SK-N-SH treated with all-trans-retinoic acid at 6 μM for 48 hours (cell line): ENCODE data around the gene CYLD.

Source experiments
- ATAC-seq: fragments of 200-7000 bp; cut with Tn5 transposase; 3 replicates; pipeline ENCODE4 v1.9.1; 2020; ENCODE audit warnings: mild to moderate bottlenecking, moderate library complexity
- ARNTL ChIP-seq: fragments of 450-650 bp; formaldehyde crosslinking; IDR thresholded peaks from 2 replicates; pipeline ENCODE4 v1.5.0; 2020; ENCODE audit warnings: low read depth, mild to moderate bottlenecking, moderate library complexity, borderline replicate concordance
- BACH2 ChIP-seq: fragments of 250-450 bp; sonication (Bioruptor Pico); IDR thresholded peaks from 2 replicates; pipeline ENCODE4 v1.9.0; 2021; ENCODE audit warnings: mild to moderate bottlenecking, borderline replicate concordance
- CSDC2 ChIP-seq: fragments of 250-450 bp; sonication (Bioruptor Pico); IDR thresholded peaks from 2 replicates; pipeline ENCODE4 v1.5.0; 2020; ENCODE audit warnings: mild to moderate bottlenecking, moderate library complexity
- ESRRG ChIP-seq: fragments of 250-450 bp; sonication (Bioruptor Pico); IDR thresholded peaks from 2 replicates; pipeline ENCODE4 v1.6.1; 2021; ENCODE audit warnings: mild to moderate bottlenecking
- GLIS3 ChIP-seq: fragments of 250-450 bp; sonication (Bioruptor Pico); IDR thresholded peaks from 2 replicates; pipeline ENCODE4 v1.5.0; 2020; ENCODE audit warnings: mild to moderate bottlenecking, moderate library complexity
- PPARA ChIP-seq: fragments of 250-450 bp; sonication (Bioruptor Pico); IDR thresholded peaks from 2 replicates; pipeline ENCODE4 v1.5.0; 2020; ENCODE audit warnings: mild to moderate bottlenecking, borderline replicate concordance
- RARB ChIP-seq: fragments of 250-450 bp; sonication (Bioruptor Pico); IDR thresholded peaks from 2 replicates; pipeline ENCODE4 v1.8.0; 2021; ENCODE audit warnings: mild to moderate bottlenecking, moderate library complexity
- SNAI2 ChIP-seq: fragments of 250-450 bp; sonication (Bioruptor Pico); IDR thresholded peaks from 2 replicates; pipeline ENCODE4 v1.5.0; 2020; ENCODE audit warnings: mild to moderate bottlenecking, moderate library complexity
- TCF4 ChIP-seq: fragments of 250-450 bp; sonication (Bioruptor Pico); IDR thresholded peaks from 2 replicates; pipeline ENCODE4 v1.8.0; 2021; ENCODE audit warnings: mild to moderate bottlenecking, moderate library complexity, borderline replicate concordance
- TOX ChIP-seq: fragments of 250-450 bp; sonication (Bioruptor Pico); IDR thresholded peaks from 2 replicates; pipeline ENCODE4 v1.8.0; 2021; ENCODE audit warnings: mild to moderate bottlenecking, moderate library complexity, borderline replicate concordance
- ZC3H10 ChIP-seq: fragments of 250-450 bp; sonication (Bioruptor Pico); IDR thresholded peaks from 2 replicates; pipeline ENCODE4 v1.5.1; 2021; ENCODE audit warnings: mild to moderate bottlenecking, moderate library complexity
- ZFP3 ChIP-seq: fragments of 250-450 bp; sonication (Bioruptor Pico); IDR thresholded peaks from 2 replicates; pipeline ENCODE4 v1.5.0; 2020; ENCODE audit warnings: mild to moderate bottlenecking, moderate library complexity
- ZFP30 ChIP-seq: fragments of 450-650 bp; formaldehyde crosslinking; IDR thresholded peaks from 2 replicates; pipeline ENCODE4 v1.5.0; 2022; ENCODE audit warnings: mild to moderate bottlenecking, moderate library complexity
- ZNF565 ChIP-seq: fragments of 450-650 bp; formaldehyde crosslinking; conservative IDR thresholded peaks from 2 replicates; pipeline ENCODE4 v1.5.0; 2020; ENCODE audit warnings: low read depth, mild to moderate bottlenecking, moderate library complexity
- ZNF70 ChIP-seq: fragments of 450-650 bp; formaldehyde crosslinking; IDR thresholded peaks from 2 replicates; pipeline ENCODE4 v1.5.0; 2020; ENCODE audit warnings: mild to moderate bottlenecking, moderate library complexity
- ZNF8 ChIP-seq: fragments of 450-650 bp; formaldehyde crosslinking; IDR thresholded peaks from 2 replicates; pipeline ENCODE4 v1.5.0; 2020; ENCODE audit warnings: mild to moderate bottlenecking, moderate library complexity
- TF ChIP-seq, protein P1 (sequence below): fragments of 250-450 bp; sonication (Bioruptor Pico); IDR thresholded peaks from 2 replicates; pipeline ENCODE4 v1.5.1; 2021; ENCODE audit warnings: mild to moderate bottlenecking, moderate library complexity
- TF ChIP-seq, protein P2 (sequence below): fragments of 250-450 bp; sonication (Bioruptor Pico); IDR thresholded peaks from 2 replicates; pipeline ENCODE4 v1.5.1; 2020; ENCODE audit warnings: low read depth, mild to moderate bottlenecking, moderate library complexity
- TF ChIP-seq, protein P3 (sequence below): fragments of 250-450 bp; sonication (Bioruptor Pico); IDR thresholded peaks from 2 replicates; pipeline ENCODE4 v1.8.0; 2021; ENCODE audit warnings: low read depth, mild to moderate bottlenecking, moderate library complexity, borderline replicate concordance
- TF ChIP-seq, protein P4 (sequence below): fragments of 250-450 bp; sonication (Bioruptor Pico); IDR thresholded peaks from 2 replicates; pipeline ENCODE4 v1.5.0; 2020; ENCODE audit warnings: mild to moderate bottlenecking, moderate library complexity

Gene CYLD

DNA sequence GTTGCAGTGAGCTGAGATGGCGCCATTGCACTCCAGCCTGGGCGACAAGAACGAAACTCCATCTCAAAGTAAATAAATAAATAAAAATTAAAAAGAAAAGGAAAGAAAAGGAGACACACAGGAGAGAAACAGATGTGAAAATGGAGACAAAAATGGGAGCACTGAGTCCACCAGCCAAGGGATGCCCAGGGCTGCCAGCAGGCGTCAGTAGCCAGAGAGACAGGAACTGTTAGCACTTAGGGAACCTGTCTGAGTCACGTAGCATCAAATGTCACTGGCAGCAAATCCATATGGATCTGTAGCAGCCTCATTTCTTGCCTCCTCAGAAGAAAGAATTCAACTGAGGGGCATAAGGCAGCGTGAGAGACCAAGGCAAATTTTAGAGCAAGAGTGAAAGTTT is 79.7 kb downstream of the CYLD start:
- TF ChIP-seq, protein P1, sequence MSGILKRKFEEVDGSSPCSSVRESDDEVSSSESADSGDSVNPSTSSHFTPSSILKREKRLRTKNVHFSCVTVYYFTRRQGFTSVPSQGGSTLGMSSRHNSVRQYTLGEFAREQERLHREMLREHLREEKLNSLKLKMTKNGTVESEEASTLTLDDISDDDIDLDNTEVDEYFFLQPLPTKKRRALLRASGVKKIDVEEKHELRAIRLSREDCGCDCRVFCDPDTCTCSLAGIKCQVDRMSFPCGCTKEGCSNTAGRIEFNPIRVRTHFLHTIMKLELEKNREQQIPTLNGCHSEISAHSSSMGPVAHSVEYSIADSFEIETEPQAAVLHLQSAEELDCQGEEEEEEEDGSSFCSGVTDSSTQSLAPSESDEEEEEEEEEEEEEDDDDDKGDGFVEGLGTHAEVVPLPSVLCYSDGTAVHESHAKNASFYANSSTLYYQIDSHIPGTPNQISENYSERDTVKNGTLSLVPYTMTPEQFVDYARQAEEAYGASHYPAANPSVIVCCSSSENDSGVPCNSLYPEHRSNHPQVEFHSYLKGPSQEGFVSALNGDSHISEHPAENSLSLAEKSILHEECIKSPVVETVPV (CRISPR knock-in tag): no peak
- TF ChIP-seq PPARA (CRISPR knock-in tag) (no peak), ARNTL (CRISPR knock-in tag) (no peak), ZFP30 (no peak), ZNF565 (CRISPR knock-in tag) (no peak), ZFP3 (CRISPR knock-in tag) (no peak), ZNF70 (CRISPR knock-in tag) (no peak), TOX (CRISPR knock-in tag) (no peak), ESRRG (CRISPR knock-in tag) (no peak), BACH2 (CRISPR knock-in tag) (no peak), TCF4 (no peak), CSDC2 (no peak)
- TF ChIP-seq, protein P2, sequence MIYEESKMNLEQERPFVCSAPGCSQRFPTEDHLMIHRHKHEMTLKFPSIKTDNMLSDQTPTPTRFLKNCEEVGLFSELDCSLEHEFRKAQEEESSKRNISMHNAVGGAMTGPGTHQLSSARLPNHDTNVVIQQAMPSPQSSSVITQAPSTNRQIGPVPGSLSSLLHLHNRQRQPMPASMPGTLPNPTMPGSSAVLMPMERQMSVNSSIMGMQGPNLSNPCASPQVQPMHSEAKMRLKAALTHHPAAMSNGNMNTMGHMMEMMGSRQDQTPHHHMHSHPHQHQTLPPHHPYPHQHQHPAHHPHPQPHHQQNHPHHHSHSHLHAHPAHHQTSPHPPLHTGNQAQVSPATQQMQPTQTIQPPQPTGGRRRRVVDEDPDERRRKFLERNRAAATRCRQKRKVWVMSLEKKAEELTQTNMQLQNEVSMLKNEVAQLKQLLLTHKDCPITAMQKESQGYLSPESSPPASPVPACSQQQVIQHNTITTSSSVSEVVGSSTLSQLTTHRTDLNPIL (CRISPR knock-in tag): no peak
- TF ChIP-seq, protein P3, sequence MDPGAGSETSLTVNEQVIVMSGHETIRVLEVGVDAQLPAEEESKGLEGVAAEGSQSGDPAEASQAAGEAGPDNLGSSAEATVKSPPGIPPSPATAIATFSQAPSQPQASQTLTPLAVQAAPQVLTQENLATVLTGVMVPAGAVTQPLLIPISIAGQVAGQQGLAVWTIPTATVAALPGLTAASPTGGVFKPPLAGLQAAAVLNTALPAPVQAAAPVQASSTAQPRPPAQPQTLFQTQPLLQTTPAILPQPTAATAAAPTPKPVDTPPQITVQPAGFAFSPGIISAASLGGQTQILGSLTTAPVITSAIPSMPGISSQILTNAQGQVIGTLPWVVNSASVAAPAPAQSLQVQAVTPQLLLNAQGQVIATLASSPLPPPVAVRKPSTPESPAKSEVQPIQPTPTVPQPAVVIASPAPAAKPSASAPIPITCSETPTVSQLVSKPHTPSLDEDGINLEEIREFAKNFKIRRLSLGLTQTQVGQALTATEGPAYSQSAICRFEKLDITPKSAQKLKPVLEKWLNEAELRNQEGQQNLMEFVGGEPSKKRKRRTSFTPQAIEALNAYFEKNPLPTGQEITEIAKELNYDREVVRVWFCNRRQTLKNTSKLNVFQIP (CRISPR knock-in tag): no peak
- ATAC-seq: no peak

DNA sequence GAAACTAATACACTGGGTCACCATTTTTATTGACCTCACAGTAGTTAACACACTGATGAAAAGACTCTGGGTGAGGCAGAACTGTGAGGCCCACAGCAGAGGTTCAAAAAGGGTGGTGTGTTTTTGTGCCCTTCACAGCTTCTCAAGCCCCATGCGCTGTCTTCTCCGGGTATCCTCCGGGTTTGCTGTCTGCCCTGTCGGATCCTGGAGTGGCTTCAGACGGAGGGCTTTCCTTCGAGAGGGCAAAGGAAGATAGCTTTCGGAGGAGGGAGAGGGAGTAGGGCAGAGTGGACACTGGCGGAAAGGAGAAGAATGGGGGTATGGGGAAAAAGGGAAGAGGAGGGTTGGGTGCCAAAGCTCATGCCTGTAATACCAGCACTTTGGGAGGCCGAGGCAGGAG is 80.8 kb downstream of the CYLD start:
- no peak for TF ChIP-seq TOX (CRISPR knock-in tag)
- no peak for TF ChIP-seq SNAI2 (CRISPR knock-in tag)
- no peak for TF ChIP-seq RARB (CRISPR knock-in tag)
- no peak for TF ChIP-seq ESRRG (CRISPR knock-in tag)
- TF ChIP-seq ZFP3 (CRISPR knock-in tag): no peak
- TF ChIP-seq GLIS3 (CRISPR knock-in tag): no peak
- no peak for TF ChIP-seq ZNF8 (CRISPR knock-in tag)
- TF ChIP-seq, protein P4, sequence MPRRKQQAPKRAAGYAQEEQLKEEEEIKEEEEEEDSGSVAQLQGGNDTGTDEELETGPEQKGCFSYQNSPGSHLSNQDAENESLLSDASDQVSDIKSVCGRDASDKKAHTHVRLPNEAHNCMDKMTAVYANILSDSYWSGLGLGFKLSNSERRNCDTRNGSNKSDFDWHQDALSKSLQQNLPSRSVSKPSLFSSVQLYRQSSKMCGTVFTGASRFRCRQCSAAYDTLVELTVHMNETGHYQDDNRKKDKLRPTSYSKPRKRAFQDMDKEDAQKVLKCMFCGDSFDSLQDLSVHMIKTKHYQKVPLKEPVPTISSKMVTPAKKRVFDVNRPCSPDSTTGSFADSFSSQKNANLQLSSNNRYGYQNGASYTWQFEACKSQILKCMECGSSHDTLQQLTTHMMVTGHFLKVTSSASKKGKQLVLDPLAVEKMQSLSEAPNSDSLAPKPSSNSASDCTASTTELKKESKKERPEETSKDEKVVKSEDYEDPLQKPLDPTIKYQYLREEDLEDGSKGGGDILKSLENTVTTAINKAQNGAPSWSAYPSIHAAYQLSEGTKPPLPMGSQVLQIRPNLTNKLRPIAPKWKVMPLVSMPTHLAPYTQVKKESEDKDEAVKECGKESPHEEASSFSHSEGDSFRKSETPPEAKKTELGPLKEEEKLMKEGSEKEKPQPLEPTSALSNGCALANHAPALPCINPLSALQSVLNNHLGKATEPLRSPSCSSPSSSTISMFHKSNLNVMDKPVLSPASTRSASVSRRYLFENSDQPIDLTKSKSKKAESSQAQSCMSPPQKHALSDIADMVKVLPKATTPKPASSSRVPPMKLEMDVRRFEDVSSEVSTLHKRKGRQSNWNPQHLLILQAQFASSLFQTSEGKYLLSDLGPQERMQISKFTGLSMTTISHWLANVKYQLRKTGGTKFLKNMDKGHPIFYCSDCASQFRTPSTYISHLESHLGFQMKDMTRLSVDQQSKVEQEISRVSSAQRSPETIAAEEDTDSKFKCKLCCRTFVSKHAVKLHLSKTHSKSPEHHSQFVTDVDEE (CRISPR knock-in tag): no peak
- no peak for TF ChIP-seq CSDC2
- no peak for TF ChIP-seq ZC3H10 (CRISPR knock-in tag)
- TF ChIP-seq ZNF565 (CRISPR knock-in tag): no peak
- no peak for TF ChIP-seq BACH2 (CRISPR knock-in tag)
- no peak for TF ChIP-seq TCF4
- TF ChIP-seq ZFP30: no peak
- TF ChIP-seq, protein P1 (CRISPR knock-in tag): no peak
- TF ChIP-seq, protein P3 (CRISPR knock-in tag): no peak
- no peak for TF ChIP-seq ARNTL (CRISPR knock-in tag)
- ATAC-seq: no peak
